Suprapubic skin (tissue), 4 donors: ENCODE results near the gene SFMBT1. TPM values are rescaled to one million over a fixed set of nuclear protein-coding genes. Genes with fewer than 3 reads are reported as not detected.

Experiments
- DNase-seq, 2 donors: peaks; one replicate each; pipeline ENCODE4 v3.0.0-alpha.2; 2019; ENCODE audit warnings: low spot score in 2 of 2
- H3K27ac ChIP-seq: fragments of 200-600 bp; sonication (generic); one replicate; pipeline ENCODE4 v1.5.1; 2019
- H3K27me3 ChIP-seq: fragments of 200-600 bp; sonication (generic); one replicate; pipeline ENCODE4 v1.5.1; 2019
- H3K36me3 ChIP-seq: fragments of 200-600 bp; sonication (generic); one replicate; pipeline ENCODE4 v1.5.1; 2019
- H3K4me1 ChIP-seq: fragments of 200-600 bp; sonication (generic); one replicate; pipeline ENCODE4 v1.5.1; 2019
- H3K4me3 ChIP-seq: fragments of 200-600 bp; sonication (generic); one replicate; pipeline ENCODE4 v1.5.1; 2019; ENCODE audit warnings: mild to moderate bottlenecking
- H3K9me3 ChIP-seq: fragments of 200-600 bp; sonication (generic); one replicate; pipeline ENCODE4 v1.5.1; 2019
- EP300 ChIP-seq: sonication (generic); formaldehyde crosslinking; IDR thresholded peaks from one replicate; pipeline ENCODE4 v1.6.1; 2017; ENCODE audit warnings: antibody characterized with exemption
- POLR2A ChIP-seq, 2 donors: fragments of 450-650 bp; IDR thresholded peaks; one replicate each; pipeline ENCODE4 v1.6.1; 2017; ENCODE audit warnings: antibody characterized with exemption in 2 of 2, mild to moderate bottlenecking in 2 of 2, moderate library complexity in 2 of 2
- POLR2AphosphoS5 ChIP-seq, 3 donors: sonication (generic); formaldehyde crosslinking; IDR thresholded peaks; one replicate each; pipeline ENCODE4 v1.6.1; 2017; ENCODE audit warnings: antibody characterized with exemption in 3 of 3
- whole genome bisulfite sequencing: methylation state at CpG from one replicate; pipeline ENCODE4 v1.1.5; 2018; 5-methylcytosine and 5-hydroxymethylcytosine counted together
- total RNA-seq, 4 donors: library from RNA; depleted of rRNA; stranded (reverse); fragments of >200 nt; gene quantifications; one replicate each; pipeline ENCODE4 v1.1.0, GENCODE V29; 2016
- TF ChIP-seq, protein P1 (sequence below), 2 donors: fragments of 200-600 bp in 1 of 2; fragments of 450-650 bp in 1 of 2; sonication (generic) in 1 of 2; IDR thresholded peaks; one replicate each; pipeline ENCODE4 v1.5.1; 2016 to 2019; ENCODE audit warnings: antibody characterized with exemption in 2 of 2, mild to moderate bottlenecking in 1 of 2, moderate library complexity in 1 of 2

SFMBT1 gene
- total RNA-seq, 4 donors from 2014 or later: 9.7 to 25.5 (median 13.1) TPM

DNA sequence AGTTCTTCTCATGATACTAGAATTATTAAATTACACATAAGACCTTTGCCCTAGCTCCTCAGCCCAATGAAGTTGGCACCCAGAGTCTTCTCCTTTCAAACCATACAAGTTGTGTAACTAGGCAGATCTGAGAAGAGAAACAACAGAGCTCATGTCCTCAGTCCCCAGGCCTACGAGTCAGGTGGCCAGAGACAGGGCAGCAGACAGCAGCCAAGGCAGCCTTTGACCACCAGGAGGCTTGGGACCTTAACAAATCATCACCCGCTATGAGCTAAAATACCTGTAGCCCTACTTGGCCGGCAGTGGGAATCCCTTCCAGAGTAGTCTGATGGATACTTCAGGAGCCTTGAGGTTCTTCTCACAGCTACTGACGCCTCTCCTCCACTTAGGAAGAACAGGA, 166.8 kb downstream of the SFMBT1 start:
- peaks cover 1% of the 10 kb centered on the region for H3K4me1 ChIP-seq
- H3K27me3 ChIP-seq: no peaks in the 10 kb centered on the region
- H3K4me3 ChIP-seq: no peak overlapping the region
- H3K36me3 ChIP-seq: no peaks in the 10 kb centered on the region
- TF ChIP-seq EP300 (no peak), POLR2AphosphoS5 (IDR thresholded peaks at IDR 0.05) (no peak), POLR2A (IDR thresholded peaks at IDR 0.05) (no peak)
- TF ChIP-seq, protein P1, sequence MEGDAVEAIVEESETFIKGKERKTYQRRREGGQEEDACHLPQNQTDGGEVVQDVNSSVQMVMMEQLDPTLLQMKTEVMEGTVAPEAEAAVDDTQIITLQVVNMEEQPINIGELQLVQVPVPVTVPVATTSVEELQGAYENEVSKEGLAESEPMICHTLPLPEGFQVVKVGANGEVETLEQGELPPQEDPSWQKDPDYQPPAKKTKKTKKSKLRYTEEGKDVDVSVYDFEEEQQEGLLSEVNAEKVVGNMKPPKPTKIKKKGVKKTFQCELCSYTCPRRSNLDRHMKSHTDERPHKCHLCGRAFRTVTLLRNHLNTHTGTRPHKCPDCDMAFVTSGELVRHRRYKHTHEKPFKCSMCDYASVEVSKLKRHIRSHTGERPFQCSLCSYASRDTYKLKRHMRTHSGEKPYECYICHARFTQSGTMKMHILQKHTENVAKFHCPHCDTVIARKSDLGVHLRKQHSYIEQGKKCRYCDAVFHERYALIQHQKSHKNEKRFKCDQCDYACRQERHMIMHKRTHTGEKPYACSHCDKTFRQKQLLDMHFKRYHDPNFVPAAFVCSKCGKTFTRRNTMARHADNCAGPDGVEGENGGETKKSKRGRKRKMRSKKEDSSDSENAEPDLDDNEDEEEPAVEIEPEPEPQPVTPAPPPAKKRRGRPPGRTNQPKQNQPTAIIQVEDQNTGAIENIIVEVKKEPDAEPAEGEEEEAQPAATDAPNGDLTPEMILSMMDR (IDR thresholded peaks at IDR 0.05): no peak
- no peaks in the 10 kb centered on the region for H3K9me3 ChIP-seq
- H3K27ac ChIP-seq: no peak overlapping the region
- 77% methylated on average over 4 of the region's 4 CpGs for WGBS
- DNase-seq: no peak

DNA sequence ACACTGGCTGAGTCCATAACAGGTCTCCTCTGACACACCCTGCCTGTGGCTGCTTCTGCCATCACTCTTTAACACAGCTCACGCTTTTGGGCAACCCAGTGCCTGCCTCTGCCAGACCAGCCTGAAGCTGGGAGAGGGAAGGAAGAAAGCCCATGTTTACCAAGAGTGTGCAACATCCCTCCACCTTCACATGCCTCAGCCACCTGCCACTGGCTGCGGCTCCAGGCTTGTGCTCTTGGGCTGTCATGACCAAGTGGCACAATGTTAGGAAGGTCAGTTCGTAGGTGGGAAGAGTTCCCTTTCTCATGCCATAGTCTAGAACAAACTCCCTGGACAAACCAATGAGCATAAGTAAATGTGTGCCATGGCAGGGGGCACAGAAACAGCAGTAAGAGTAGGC, 168.8 kb downstream of the SFMBT1 start:
- Histone ChIP-seq H3K36me3 (no peaks in the 10 kb centered on the region), H3K4me3 (no peak overlapping the region), H3K9me3 (no peaks in the 10 kb centered on the region), H3K4me1 (peaks cover 14% of the 10 kb centered on the region), H3K27me3 (no peaks in the 10 kb centered on the region), H3K27ac (no peak overlapping the region)
- DNase-seq: no peak
- TF ChIP-seq POLR2AphosphoS5 (IDR thresholded peaks at IDR 0.05) (no peak), POLR2A (IDR thresholded peaks at IDR 0.05) (no peak), EP300 (no peak)
- TF ChIP-seq, protein P1 (IDR thresholded peaks at IDR 0.05): no peak
- 97% methylated on average over 3 of the region's 3 CpGs for WGBS

DNA sequence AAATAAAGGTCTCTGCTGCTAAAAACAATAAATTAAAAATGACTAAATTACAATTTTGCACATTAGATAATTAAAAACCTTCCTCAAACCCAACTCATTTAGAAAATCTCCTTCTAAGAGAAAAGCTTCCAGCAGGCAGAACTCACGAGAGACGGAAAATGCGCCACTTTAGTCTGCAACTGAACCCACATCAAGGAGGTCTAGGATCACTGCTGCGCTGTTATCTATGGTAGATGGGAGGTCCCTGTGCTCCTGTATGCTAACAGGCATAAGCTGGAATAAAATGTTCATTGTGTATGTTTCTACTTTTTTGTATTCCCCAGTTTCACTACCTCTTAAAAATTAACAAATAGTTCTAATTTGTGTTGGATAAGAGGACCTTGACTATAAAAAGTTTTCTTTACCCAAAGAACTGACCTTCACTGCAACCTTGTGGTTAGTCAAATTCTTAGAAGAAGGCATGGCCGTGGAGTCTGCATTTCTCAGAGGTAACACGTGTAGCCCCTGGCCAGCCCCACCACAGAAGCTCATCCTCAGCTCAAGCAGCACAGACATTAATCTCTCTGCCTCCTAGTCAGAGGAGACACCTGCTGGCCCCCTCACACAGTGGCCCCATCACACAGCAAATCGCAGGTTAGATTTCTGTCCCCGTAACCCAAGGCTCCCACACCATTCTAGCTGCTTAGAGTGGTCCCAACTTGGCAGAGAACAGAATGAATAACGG, 170.8 kb downstream of the SFMBT1 start:
- DNase-seq: no peak
- H3K4me1 ChIP-seq: peaks cover 14% of the 10 kb centered on the region
- H3K27ac ChIP-seq: no peak overlapping the region
- TF ChIP-seq, protein P1 (IDR thresholded peaks at IDR 0.05): no peak
- TF ChIP-seq EP300 (no peak), POLR2A (IDR thresholded peaks at IDR 0.05) (no peak), POLR2AphosphoS5 (IDR thresholded peaks at IDR 0.05) (no peak)
- no peaks in the 10 kb centered on the region for H3K36me3 ChIP-seq
- no peak overlapping the region for H3K4me3 ChIP-seq
- no peaks in the 10 kb centered on the region for H3K27me3 ChIP-seq
- H3K9me3 ChIP-seq: no peaks in the 10 kb centered on the region
- WGBS: 90% methylated on average over 9 of the region's 9 CpGs

DNA sequence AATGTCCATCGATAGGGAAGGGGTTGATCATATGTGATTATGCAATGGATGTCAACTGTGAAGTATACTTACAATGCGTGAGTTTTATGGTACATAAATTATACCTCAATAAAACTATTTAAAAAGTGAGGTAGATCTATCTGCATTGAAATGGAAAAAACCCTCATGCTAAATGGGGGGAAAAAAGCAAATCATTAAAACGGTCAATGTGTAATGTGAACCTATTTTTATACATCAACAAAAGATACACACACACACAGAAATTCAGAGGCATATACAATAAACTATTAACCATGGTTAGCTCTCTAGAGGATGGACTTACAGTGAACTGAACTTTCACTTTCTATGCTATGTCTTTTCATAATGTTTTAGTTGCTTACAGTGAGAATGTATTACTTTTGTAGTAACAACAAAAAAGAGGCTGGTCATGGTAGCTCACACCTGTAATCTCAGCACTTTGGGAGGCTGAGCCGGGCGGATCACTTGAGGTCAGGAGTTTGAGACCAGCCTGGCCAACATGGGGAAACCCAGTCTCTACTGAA, 171.6 kb downstream of the SFMBT1 start:
- H3K4me1 ChIP-seq: peaks cover 14% of the 10 kb centered on the region
- H3K27ac ChIP-seq: no peak overlapping the region
- no peak for DNase-seq
- 64% methylated on average over 5 of the region's 5 CpGs for WGBS
- no peaks in the 10 kb centered on the region for H3K27me3 ChIP-seq
- no peaks in the 10 kb centered on the region for H3K36me3 ChIP-seq
- no peak for TF ChIP-seq POLR2A (IDR thresholded peaks at IDR 0.05)
- no peak for TF ChIP-seq EP300
- TF ChIP-seq, protein P1 (IDR thresholded peaks at IDR 0.05): no peak
- no peak for TF ChIP-seq POLR2AphosphoS5 (IDR thresholded peaks at IDR 0.05)
- H3K4me3 ChIP-seq: no peak overlapping the region
- no peaks in the 10 kb centered on the region for H3K9me3 ChIP-seq

DNA sequence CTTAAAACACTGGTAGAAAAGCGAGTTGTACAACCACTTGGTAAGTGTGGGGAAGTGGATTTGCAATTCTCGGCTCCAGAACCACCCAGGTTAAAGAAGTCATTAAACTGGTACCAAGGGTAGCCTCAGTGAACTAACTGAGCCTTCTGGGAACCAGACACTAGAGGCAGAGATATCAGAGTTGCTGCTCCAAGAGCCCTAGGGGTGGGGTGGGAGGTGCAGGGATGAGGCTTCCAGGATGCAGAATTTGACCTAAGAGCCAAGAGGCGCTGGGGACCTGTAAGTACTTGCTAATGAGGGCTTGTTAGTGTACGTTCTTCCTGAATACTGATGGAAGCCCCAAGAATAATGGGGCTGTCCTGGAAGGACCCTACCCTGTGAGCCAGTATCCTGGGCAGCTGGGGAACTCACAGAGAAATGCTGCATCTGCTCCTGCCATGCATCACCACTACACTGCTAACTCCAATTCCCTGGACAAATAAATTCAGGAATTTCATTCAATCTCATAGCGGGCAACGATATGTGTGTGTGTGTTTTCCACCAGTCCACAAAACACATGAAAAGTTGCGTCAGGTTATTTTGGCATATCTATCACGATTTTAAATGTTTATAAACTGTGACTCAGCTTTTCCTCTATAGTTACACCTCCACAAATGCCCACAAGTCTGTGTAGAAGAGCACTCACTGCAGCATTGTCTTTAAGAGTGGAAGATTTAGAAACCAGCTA, 172.3 kb downstream of the SFMBT1 start:
- 56% methylated on average over 8 of the region's 8 CpGs for WGBS
- Histone ChIP-seq H3K36me3 (no peaks in the 10 kb centered on the region), H3K9me3 (no peaks in the 10 kb centered on the region), H3K4me3 (no peak overlapping the region), H3K4me1 (peaks cover 14% of the 10 kb centered on the region), H3K27me3 (no peaks in the 10 kb centered on the region), H3K27ac (no peak overlapping the region)
- no peak for DNase-seq
- TF ChIP-seq, protein P1 (IDR thresholded peaks at IDR 0.05): no peak
- no peak for TF ChIP-seq EP300
- TF ChIP-seq POLR2A (IDR thresholded peaks at IDR 0.05): no peak
- TF ChIP-seq POLR2AphosphoS5 (IDR thresholded peaks at IDR 0.05): no peak
